Lung (tissue), 12 donors: ENCODE measurements around the gene COL13A1. TPM values are rescaled to one million over a fixed set of nuclear protein-coding genes. Genes with fewer than 3 reads are reported as not detected.

Source experiments
- ATAC-seq: fragments of 200-7000 bp; cut with Tn5 transposase; one replicate; pipeline ENCODE4 v1.9.1; 2020; ENCODE audit warnings: moderate number of reproducible peaks; ENCODE audit not compliant: insufficient read depth, low FRiP score
- DNase-seq, 3 donors: peaks; one replicate each; pipeline ENCODE4 v3.0.0-alpha.2; 2013 to 2017
- H3K27ac ChIP-seq, 2 donors: one replicate each; pipeline ENCODE4 v1.5.1; 2013; ENCODE audit warnings: mild to moderate bottlenecking in 2 of 2, moderate library complexity in 2 of 2, control low read depth in 1 of 2, inconsistent platforms in 1 of 2, low read depth in 1 of 2, low read length in 1 of 2
- H3K27me3 ChIP-seq, 3 donors: one replicate each; pipeline ENCODE4 v1.5.1; 2013; ENCODE audit warnings: low read length in 2 of 3; ENCODE audit not compliant: control insufficient read depth in 3 of 3, insufficient read depth in 3 of 3
- H3K36me3 ChIP-seq, 4 donors: one replicate each; pipeline ENCODE4 v1.5.1; 2013; ENCODE audit warnings: low read length in 4 of 4, mild to moderate bottlenecking in 1 of 4, moderate library complexity in 1 of 4; ENCODE audit not compliant: control insufficient read depth in 4 of 4, insufficient read depth in 4 of 4
- H3K4me1 ChIP-seq, 5 donors: one replicate each; pipeline ENCODE4 v1.5.1; 2013; ENCODE audit warnings: low read length in 5 of 5, mild to moderate bottlenecking in 2 of 5, moderate library complexity in 1 of 5; ENCODE audit not compliant: control insufficient read depth in 5 of 5, insufficient read depth in 5 of 5
- H3K4me3 ChIP-seq: one replicate; pipeline ENCODE4 v1.5.1; 2013; ENCODE audit warnings: mild to moderate bottlenecking, control low read depth, moderate library complexity
- H3K9ac ChIP-seq, 2 donors: one replicate each; pipeline ENCODE4 v1.5.1; 2013; ENCODE audit warnings: low read length in 2 of 2, control low read depth in 1 of 2; ENCODE audit not compliant: insufficient read depth in 1 of 2
- H3K9me3 ChIP-seq, 4 donors: one replicate each; pipeline ENCODE4 v1.5.1; 2013; ENCODE audit warnings: low read length in 3 of 4, mild to moderate bottlenecking in 1 of 4, moderate library complexity in 1 of 4; ENCODE audit not compliant: control insufficient read depth in 4 of 4, insufficient read depth in 3 of 4
- CTCF ChIP-seq: IDR thresholded peaks from 2 replicates; pipeline ENCODE4 v1.5.1; 2012; ENCODE audit warnings: mild to moderate bottlenecking; ENCODE audit errors: control extremely low read depth, extremely low read depth
- WGBS, 2 donors: extraction: QIAGEN DNeasy Blood & Tissue Kit; methylation state at CpG; one replicate each; pipeline ENCODE4 v1.1.7; 2013; 5-methylcytosine and 5-hydroxymethylcytosine counted together
- polyA plus RNA-seq, 2 donors: library from polyadenylated mRNA; stranded (reverse); fragments of 200-250 nt; gene quantifications; one replicate each; pipeline ENCODE4 v1.2.1, GENCODE V29; 2013
- total RNA-seq, 2 donors: library from RNA; depleted of rRNA in 1 of 2; stranded (reverse); fragments of >200 nt in 1 of 2; gene quantifications; one replicate each; pipeline ENCODE4 v1.2.1, GENCODE V29; 2014 to 2021
- donor health status: control.
- donor health status: control.
- donor health status: Bipolar disorder and iron deficiency.
- donor health status: healthy.
- donor health status: DM: yes; HTN: yes; CAD: no.

COL13A1 gene
- total and polyA plus RNA-seq, 4 donors, result 2.7 to 42.1 (median 5.6) TPM

GRCh38 chr10:69910561-69910960 lies 108.9 kb downstream of the COL13A1 start:
- Histone ChIP-seq H3K27me3 (no peaks in the 10 kb centered on the region), H3K27ac (no peak overlapping the region), H3K9me3 (no peaks in the 10 kb centered on the region), H3K9ac (no peak overlapping the region), H3K36me3 (peaks cover 0 to 12% (median 2%) of the 10 kb centered on the region in 4 donors), H3K4me1 (peaks cover 0 to 47% (median 14%) of the 10 kb centered on the region in 5 donors), H3K4me3 (no peak overlapping the region)
- no peak for TF ChIP-seq CTCF
- DNase-seq (peak in 2 of 3 donors; percentile 54 to 67), ATAC-seq (no peak)
- WGBS, 2 donors, result 91 to 94% methylated on average over 5 of the region's 5 CpGs

- peak; percentile 24 to 67 (median 51) for DNase-seq
Observed at GRCh38 chr10:69911613-69912528, 110.2 kb downstream of the COL13A1 start.

GRCh38 chr10:69912589-69912988 lies 110.9 kb downstream of the COL13A1 start:
- H3K4me1 ChIP-seq, result peaks cover 0 to 47% (median 14%) of the 10 kb centered on the region in 5 donors
- H3K9ac ChIP-seq, result no peak overlapping the region
- 34 to 44% methylated on average over 4 of the region's 4 CpGs for WGBS, 2 donors
- TF ChIP-seq CTCF, result no peak
- H3K27me3 ChIP-seq, result no peaks in the 10 kb centered on the region
- peaks cover 0 to 6% (median 0%) of the 10 kb centered on the region in 4 donors for H3K36me3 ChIP-seq
- ATAC-seq, result no peak
- H3K4me3 ChIP-seq, result no peak overlapping the region
- H3K9me3 ChIP-seq, result no peaks in the 10 kb centered on the region
- peak; percentile 75 to 89 (median 84) for DNase-seq
- no peak overlapping the region for H3K27ac ChIP-seq

More at GRCh38 chr10:69911613-69912528, 110.2 kb downstream of the COL13A1 start:
- Histone ChIP-seq H3K36me3 (peaks cover 0 to 6% (median 0%) of the 10 kb centered on the region in 4 donors), H3K27me3 (no peaks in the 10 kb centered on the region), H3K4me1 (peaks cover 0 to 47% (median 14%) of the 10 kb centered on the region in 5 donors), H3K27ac (no peak overlapping the region), H3K9ac (no peak overlapping the region), H3K4me3 (no peak overlapping the region), H3K9me3 (no peaks in the 10 kb centered on the region)
- WGBS, 2 donors, result 63 to 77% methylated on average over 18 of the region's 18 CpGs
- no peak for ATAC-seq
- no peak for TF ChIP-seq CTCF
